Activated CD8-positive, alpha-beta memory T cell treated with anti-CD3 and anti-CD28 coated beads for 24 hours (primary cell): Measurements from ENCODE around the gene ESYT1.
A peak's percentile ranks its signal among the peaks of the same experiment; 100 is the strongest.

Source experiments
- DNase-seq: peaks from one replicate; pipeline ENCODE4 v3.0.0-alpha.2; 2020

Gene ESYT1

GRCh38 chr12:56127888-56128669, at the start of gene ESYT1:
Gene ESYT1, plus strand, starts transcription at chr12:56128267. Its CDS starts 53 bp downstream, at chr12:56128320.
- peak; percentile 95 for DNase-seq

DNA sequence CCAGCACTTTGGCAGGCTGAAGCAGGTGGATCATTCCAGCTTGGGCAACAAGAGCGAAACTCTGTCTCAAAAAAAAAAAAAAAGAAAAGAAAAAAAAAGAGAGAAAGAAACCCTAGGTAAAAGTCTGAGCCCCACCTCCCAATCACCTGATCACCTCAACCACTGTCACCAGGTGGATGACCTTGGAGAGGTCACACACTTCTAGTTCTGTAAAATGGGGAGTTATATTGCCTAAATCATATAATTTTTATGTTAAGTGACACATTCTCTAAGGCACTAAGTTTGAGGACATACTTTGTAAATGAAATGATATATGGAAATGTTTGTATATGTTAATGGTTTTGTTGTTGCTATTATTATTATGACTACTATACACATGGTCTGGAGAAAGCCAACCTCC, 49.6 kb upstream of the ESYT1 start:
- no peak for DNase-seq

DNA sequence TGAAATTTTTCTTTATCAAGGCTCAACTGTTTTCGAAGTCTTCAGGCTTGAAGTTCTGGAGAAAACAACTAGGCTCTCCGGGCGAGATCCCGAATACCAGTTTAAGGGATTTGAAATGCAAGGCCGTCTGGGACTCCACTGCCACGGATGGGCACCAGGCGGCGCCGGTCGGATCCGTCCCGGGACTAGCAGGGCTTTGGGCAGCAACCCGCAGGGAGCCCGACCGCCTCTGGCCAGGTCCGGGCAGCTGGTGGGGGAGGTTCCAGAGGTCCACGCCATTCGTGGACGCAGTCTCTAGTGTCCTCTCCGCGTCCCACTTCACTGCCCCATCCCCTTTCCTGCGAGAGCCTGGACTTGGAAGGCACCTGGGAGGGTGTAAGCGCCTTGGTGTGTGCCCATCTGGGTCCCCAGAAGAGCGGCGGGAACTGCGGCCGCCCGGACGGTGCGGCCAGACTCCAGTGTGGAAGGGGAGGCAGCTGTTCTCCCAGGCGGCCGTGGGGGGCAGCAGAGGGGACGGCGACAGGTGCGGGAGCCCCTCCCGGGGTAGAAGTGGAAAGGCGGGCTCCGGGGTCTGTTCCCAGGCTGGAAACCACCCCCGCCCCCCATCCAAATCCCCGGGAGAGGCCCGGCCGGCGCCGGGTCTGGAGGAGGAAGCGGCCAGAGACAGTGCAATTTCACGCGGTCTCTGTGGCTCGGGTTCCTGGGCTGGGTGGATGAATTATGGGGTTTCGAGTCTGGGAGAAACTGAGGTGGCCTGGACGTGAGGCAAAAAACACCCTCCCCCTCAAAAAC, 48.9 kb upstream of the ESYT1 start:
- peak; percentile 80 for DNase-seq

DNA sequence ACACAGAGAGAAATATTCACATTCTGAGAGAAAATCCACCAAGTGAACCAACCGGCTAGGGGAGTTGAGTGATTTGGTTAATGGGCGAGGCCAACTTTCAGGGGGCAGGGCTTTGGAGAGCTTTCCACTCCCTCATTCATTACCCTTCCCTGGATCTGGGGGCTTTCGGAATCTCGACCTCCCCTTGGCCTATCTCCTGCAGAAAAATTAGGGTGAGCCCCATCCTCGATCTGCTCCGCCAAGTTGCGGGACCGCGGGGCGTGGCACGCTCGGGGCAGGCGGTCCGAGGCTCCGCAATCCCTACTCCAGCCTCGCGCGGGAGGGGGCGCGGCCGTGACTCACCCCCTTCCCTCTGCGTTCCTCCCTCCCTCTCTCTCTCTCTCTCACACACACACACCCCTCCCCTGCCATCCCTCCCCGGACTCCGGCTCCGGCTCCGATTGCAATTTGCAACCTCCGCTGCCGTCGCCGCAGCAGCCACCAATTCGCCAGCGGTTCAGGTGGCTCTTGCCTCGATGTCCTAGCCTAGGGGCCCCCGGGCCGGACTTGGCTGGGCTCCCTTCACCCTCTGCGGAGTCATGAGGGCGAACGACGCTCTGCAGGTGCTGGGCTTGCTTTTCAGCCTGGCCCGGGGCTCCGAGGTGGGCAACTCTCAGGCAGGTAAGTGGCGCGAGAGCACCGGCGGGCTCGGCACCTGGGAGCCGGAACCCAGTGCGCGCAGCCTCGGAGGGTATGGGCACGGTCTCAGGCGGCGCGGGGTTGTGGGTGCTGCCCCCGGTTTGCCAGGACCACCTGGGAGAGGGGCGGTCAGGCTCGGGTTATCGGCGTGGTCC, 48.1 kb upstream of the ESYT1 start, which contains the start of gene ERBB3:
Gene ERBB3 (plus strand): TSS at position 443 of the 833 bp plus-strand sequence. CDS start 136 bp downstream, at position 579.
- DNase-seq: peak; percentile 86

GRCh38 chr12:56080556-56081138, 47.4 kb upstream of the ESYT1 start:
- DNase-seq: no peak

DNA sequence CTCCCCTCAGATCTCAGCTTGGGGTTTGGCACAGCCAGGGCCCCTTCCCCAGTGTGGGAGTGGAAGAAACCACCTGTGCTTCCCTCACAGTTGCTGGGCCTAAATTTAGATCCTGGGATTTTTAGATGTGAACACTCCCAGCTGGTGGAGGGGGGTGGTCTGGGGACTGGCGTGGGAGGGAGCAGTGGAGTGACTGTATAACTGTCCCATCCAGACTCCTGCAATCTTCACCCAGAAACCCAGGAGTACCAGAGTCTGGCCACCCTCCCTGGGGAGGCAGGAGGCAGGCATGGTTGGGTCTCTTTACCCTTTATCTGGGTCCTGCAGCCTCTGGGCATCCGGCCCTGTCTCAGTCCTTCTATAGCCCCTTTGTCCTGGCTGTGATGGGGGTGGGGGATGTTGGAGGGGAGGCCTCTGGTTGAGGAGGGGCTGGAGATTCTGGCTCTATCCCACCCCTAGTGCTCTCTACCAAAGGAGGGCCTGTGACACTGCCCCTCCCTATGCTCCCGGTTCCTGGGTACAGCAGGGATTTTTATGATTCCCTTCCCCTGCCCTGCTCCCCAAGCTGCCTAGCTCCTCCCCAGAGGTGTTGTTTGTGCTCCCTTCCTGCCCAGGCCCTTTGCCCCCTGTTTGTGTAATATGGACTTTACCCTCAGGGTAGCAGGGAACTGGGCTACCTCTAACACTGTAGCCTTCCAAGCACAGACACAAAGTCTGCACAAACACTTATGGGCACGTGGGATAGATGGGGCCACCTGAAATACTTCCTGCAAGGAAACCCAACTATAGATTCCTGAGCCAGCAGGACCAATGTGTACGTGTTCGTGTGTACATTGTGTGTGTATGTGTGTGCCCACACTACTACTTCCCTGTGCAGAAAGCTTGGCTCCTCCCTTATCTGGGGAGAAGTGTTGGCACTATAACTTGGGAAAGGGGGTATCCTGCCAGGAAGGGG, 46.4 kb upstream of the ESYT1 start:
- no peak for DNase-seq

GRCh38 chr12:56082382-56082781, 45.7 kb upstream of the ESYT1 start:
- DNase-seq: no peak

DNA sequence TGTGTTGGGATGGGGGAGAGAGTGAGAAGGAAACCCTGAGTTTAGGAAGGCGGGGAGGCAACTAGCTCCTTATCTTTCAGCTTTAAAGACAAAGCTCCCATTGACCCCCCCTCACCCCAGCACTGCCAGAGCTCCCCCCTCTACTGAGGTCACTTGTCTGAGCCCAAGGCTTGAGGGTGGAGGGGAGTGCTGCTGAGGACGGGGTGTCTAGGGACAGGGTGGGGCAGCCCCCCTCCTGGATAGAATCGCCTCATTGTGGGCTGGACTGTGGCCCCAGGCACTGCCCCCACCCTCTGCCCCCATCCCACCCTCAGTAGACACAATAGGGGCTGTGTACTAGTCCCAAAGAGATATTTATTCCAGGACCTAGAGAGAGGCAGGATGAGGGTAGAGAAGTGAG, 45.1 kb upstream of the ESYT1 start:
- no peak for DNase-seq

DNA sequence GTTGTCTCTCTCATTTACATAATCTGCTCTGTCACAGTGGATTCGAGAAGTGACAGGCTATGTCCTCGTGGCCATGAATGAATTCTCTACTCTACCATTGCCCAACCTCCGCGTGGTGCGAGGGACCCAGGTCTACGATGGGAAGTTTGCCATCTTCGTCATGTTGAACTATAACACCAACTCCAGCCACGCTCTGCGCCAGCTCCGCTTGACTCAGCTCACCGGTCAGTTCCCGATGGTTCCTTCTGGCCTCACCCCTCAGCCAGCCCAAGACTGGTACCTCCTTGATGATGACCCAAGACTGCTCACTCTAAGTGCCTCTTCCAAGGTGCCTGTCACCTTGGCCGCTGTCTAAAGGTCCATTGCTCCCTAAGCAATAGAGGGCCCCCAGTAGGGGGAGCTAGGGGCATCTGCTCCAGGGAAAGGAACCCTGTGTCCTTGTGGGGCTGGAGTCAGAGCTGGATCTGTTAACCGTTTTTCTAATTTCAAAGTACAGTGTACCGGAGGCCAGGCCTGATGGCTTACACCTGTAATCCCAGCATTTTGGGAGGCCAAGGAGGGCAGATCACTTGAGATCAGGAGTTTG, 43.0 kb upstream of the ESYT1 start:
- DNase-seq: no peak

DNA sequence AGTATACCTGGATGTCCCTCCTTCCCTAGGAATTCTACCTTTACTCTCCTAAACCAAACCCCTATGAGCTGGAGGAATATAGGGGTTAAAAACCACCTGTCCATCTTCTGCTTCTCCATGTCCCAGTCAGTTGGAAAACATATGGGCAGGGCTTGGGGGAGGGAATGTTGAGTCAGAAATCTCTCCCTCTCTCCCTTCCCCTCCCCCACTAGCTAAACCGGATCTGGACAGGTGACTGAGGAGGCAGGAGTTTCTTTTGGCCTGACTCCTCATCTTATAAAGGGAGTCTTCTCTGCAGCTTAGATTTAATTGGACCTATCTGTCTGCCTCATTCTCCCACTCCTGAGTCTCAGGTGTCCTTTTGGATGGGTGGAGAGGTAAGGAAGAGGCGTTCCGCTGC, 42.0 kb upstream of the ESYT1 start:
- no peak for DNase-seq

DNA sequence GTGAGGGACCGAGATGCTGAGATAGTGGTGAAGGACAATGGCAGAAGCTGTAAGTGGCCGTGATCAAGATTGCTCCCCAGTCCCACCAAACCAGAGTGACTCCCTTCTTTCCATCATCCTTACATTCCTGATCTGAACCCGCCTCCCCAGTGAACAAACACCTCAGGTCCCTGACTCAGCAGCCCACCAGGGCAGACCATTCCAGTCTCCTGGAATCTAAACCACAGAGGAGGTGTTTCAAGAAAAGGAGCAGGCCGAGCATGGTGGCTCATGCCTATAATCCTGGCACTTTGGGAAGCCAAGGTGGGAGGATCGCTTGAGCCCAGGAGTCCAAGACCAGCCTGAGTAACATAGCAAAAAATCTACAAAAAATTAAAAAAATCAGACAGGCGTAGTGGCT, 41.5 kb upstream of the ESYT1 start:
- DNase-seq: no peak

GRCh38 chr12:56087220-56087619, 40.8 kb upstream of the ESYT1 start:
- no peak for DNase-seq

- DNase-seq: no peak
Observed at GRCh38 chr12:56097738-56098137, 30.3 kb upstream of the ESYT1 start.

- DNase-seq: no peak
Observed at GRCh38 chr12:56098592-56098991, 29.5 kb upstream of the ESYT1 start.

DNA sequence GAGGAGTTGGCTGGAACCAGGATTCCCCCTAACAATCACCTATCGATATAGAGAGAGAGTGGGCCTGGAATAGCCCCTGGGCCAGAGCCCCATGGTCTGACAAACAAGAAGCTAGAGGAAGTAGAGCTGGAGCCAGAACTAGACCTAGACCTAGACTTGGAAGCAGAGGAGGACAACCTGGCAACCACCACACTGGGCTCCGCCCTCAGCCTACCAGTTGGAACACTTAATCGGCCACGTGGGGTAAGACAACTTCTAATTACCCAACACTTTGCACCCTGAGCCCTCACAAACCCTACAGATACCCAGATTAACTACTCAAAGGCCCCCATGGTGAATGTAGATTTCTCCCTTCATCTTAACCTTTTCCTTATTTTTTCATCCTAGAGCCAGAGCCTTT, 28.3 kb upstream of the ESYT1 start:
- DNase-seq: no peak

DNA sequence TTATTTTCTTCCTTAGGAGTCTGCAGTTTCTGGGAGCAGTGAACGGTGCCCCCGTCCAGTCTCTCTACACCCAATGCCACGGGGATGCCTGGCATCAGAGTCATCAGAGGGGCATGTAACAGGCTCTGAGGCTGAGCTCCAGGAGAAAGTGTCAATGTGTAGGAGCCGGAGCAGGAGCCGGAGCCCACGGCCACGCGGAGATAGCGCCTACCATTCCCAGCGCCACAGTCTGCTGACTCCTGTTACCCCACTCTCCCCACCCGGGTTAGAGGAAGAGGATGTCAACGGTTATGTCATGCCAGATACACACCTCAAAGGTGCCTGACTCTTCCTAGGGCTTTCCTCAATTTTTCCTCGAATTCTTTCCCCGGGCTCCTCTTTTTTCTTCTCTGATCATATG, 27.0 kb upstream of the ESYT1 start:
- DNase-seq: no peak

DNA sequence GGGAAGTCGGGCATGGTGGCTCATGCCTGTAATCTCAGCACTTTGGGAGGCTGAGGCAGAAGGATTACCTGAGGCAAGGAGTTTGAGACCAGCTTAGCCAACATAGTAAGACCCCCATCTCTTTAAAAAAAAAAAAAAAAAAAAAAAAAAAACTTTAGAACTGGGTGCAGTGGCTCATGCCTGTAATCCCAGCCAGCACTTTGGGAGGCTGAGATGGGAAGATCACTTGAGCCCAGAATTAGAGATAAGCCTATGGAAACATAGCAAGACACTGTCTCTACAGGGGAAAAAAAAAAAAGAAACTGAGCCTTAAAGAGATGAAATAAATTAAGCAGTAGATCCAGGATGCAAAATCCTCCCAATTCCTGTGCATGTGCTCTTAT, 25.4 kb upstream of the ESYT1 start:
- no peak for DNase-seq

DNA sequence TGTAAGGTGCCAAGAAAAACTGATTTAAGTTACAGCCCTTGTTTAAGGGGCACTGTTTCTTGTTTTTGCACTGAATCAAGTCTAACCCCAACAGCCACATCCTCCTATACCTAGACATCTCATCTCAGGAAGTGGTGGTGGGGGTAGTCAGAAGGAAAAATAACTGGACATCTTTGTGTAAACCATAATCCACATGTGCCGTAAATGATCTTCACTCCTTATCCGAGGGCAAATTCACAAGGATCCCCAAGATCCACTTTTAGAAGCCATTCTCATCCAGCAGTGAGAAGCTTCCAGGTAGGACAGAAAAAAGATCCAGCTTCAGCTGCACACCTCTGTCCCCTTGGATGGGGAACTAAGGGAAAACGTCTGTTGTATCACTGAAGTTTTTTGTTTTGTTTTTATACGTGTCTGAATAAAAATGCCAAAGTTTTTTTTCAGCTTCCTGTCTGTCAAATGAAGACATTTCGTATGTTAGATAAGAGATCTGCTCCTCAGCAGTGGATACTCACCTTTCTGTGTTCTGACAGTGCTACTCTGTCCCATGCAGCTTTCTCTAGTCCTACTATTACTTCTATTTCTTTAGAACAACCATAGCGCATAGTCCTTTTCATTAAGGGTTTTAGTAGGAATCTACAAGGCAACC, 24.9 kb upstream of the ESYT1 start:
- DNase-seq: no peak

- no peak for DNase-seq
Observed at GRCh38 chr12:56103823-56104108, 24.3 kb upstream of the ESYT1 start.

DNA sequence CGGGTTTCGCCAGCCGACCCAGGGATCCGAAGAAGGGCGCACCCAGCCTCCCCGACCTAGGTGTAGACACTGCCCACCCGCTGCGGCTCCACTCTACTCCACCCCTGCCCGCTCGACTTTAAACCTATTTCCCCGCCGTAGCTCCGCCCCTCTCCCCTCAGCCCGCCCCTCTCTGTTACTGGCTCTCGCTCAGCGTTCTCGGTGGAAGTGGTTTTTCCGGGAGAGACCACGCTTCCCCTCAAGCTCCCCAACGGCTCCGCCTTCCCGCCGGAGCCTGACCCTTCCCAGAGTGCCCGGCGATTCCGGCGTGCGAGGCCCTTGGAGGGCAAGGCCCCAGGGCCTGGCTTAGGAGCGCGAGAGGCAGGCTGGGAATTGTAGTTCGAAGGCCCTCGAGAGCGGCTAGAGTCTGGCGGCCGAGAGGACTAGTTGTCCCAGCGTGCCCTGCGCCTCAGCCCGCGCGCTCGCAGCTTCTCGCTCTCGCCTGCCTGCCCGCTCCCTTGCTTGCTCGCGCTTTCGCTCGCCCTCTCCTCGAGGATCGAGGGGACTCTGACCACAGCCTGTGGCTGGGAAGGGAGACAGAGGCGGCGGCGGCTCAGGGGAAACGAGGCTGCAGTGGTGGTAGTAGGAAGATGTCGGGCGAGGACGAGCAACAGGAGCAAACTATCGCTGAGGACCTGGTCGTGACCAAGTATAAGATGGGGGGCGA, 23.8 kb upstream of the ESYT1 start, which contains the start of gene PA2G4:
Gene PA2G4 (plus strand): TSS at position 451 of the 706 bp plus-strand sequence. CDS start 179 bp downstream, at position 630.
- peak; percentile 98 for DNase-seq
